Measurements from ENCODE around the gene TRIB2.

Gene TRIB2

GRCh38 chr2:12787891-12788801 is 71.4 kb downstream of the TRIB2 start:
- DNase-seq, result no peak

GRCh38 chr2:12791906-12792305 is 75.2 kb downstream of the TRIB2 start:
- DNase-seq, result no peak

Data from activated CD4-positive, alpha-beta T cell treated with anti-CD3 and anti-CD28 coated beads for 1 hour (primary cell).